ENCODE measurements around the gene SCAMP2.
A peak's percentile ranks its signal among the peaks of the same experiment; 100 is the strongest.

SCAMP2 gene

GRCh38 chr15:74802290-74802689 is 70.9 kb downstream of the SCAMP2 start (continued):
- TF ChIP-seq TSHZ2 (CRISPR knock-in tag; IDR thresholded peaks at IDR 0.05), result no peak
- TF ChIP-seq CREB5 (CRISPR knock-in tag; IDR thresholded peaks at IDR 0.05; ENCODE audit: low read depth), result no peak
- no peak for TF ChIP-seq BACH2 (CRISPR knock-in tag; IDR thresholded peaks at IDR 0.05; ENCODE audit: borderline replicate concordance)
- TF ChIP-seq ARNTL (CRISPR knock-in tag; IDR thresholded peaks at IDR 0.05; ENCODE audit: borderline replicate concordance, low read depth), result no peak
- TF ChIP-seq ZFP30 (CRISPR knock-in tag; IDR thresholded peaks at IDR 0.05), result no peak
- TF ChIP-seq ZNF565 (CRISPR knock-in tag; conservative IDR thresholded peaks at IDR 0.05; ENCODE audit: low read depth), result no peak
- no peak for TF ChIP-seq OSR1 (CRISPR knock-in tag; IDR thresholded peaks at IDR 0.05)
- no peak for TF ChIP-seq SNAI2 (CRISPR knock-in tag; IDR thresholded peaks at IDR 0.05)
- TF ChIP-seq ZNF70 (CRISPR knock-in tag; IDR thresholded peaks at IDR 0.05), result no peak

- no peak for TF ChIP-seq ESRRG (CRISPR knock-in tag; IDR thresholded peaks at IDR 0.05)
- TF ChIP-seq ZNF8 (CRISPR knock-in tag; IDR thresholded peaks at IDR 0.05), result no peak
- no peak for TF ChIP-seq TOX (CRISPR knock-in tag; IDR thresholded peaks at IDR 0.05; ENCODE audit: borderline replicate concordance)
- TF ChIP-seq BACH2 (CRISPR knock-in tag; IDR thresholded peaks at IDR 0.05; ENCODE audit: borderline replicate concordance), result no peak
- TF ChIP-seq ZFP30 (CRISPR knock-in tag; IDR thresholded peaks at IDR 0.05), result no peak
- TF ChIP-seq RARB (CRISPR knock-in tag; IDR thresholded peaks at IDR 0.05), result no peak
- ATAC-seq, result no peak
These were observed 71.7 kb downstream of the SCAMP2 start for GRCh38 chr15:74801311-74801997.

- no peak; the same call in 2 of the 3 replicates for ATAC-seq
- TF ChIP-seq ZNF8 (CRISPR knock-in tag; IDR thresholded peaks at IDR 0.05) (no peak), BACH2 (CRISPR knock-in tag; IDR thresholded peaks at IDR 0.05; ENCODE audit: borderline replicate concordance) (no peak), GLIS3 (CRISPR knock-in tag; IDR thresholded peaks at IDR 0.05) (no peak), ZNF70 (CRISPR knock-in tag; IDR thresholded peaks at IDR 0.05) (no peak)
These were observed 72.5 kb downstream of the SCAMP2 start for GRCh38 chr15:74800559-74801094.

- peak; percentile 95 for ATAC-seq
- TF ChIP-seq TCF4 (CRISPR knock-in tag; IDR thresholded peaks at IDR 0.05; ENCODE audit: borderline replicate concordance), result no peak
- no peak for TF ChIP-seq POU6F1 (CRISPR knock-in tag; IDR thresholded peaks at IDR 0.05; ENCODE audit: borderline replicate concordance, low read depth)
- no peak for TF ChIP-seq PPARA (CRISPR knock-in tag; IDR thresholded peaks at IDR 0.05; ENCODE audit: borderline replicate concordance)
- no peak for TF ChIP-seq ESRRG (CRISPR knock-in tag; IDR thresholded peaks at IDR 0.05)
- TF ChIP-seq GLIS3 (CRISPR knock-in tag; IDR thresholded peaks at IDR 0.05), result no peak
- no peak for TF ChIP-seq ZFP3 (CRISPR knock-in tag; IDR thresholded peaks at IDR 0.05)
- no peak for TF ChIP-seq ZNF8 (CRISPR knock-in tag; IDR thresholded peaks at IDR 0.05)
- TF ChIP-seq PATZ1 (CRISPR knock-in tag; IDR thresholded peaks at IDR 0.05; ENCODE audit: borderline replicate concordance), result no peak
- TF ChIP-seq RARB (CRISPR knock-in tag; IDR thresholded peaks at IDR 0.05), result no peak
- no peak for TF ChIP-seq ZNF565 (CRISPR knock-in tag; conservative IDR thresholded peaks at IDR 0.05; ENCODE audit: low read depth)
- TF ChIP-seq TSHZ2 (CRISPR knock-in tag; IDR thresholded peaks at IDR 0.05), result no peak
- no peak for TF ChIP-seq ARNTL (CRISPR knock-in tag; IDR thresholded peaks at IDR 0.05; ENCODE audit: borderline replicate concordance, low read depth)
- no peak for TF ChIP-seq CSDC2 (CRISPR knock-in tag; IDR thresholded peaks at IDR 0.05)
- TF ChIP-seq ZC3H10 (CRISPR knock-in tag; IDR thresholded peaks at IDR 0.05), result no peak
- no peak for TF ChIP-seq CREB5 (CRISPR knock-in tag; IDR thresholded peaks at IDR 0.05; ENCODE audit: low read depth)
These were observed 73.2 kb downstream of the SCAMP2 start for GRCh38 chr15:74799856-74800558.

All from SK-N-SH treated with all-trans-retinoic acid at 6 μM for 48 hours (cell line).